ENCODE measurements around the gene RPL32.
"Not testable (repeated sequence)": the region's sequence is repeated elsewhere in the genome, so short reads cannot be mapped to it uniquely, and the experiment has no call there.

Gene RPL32

DNA sequence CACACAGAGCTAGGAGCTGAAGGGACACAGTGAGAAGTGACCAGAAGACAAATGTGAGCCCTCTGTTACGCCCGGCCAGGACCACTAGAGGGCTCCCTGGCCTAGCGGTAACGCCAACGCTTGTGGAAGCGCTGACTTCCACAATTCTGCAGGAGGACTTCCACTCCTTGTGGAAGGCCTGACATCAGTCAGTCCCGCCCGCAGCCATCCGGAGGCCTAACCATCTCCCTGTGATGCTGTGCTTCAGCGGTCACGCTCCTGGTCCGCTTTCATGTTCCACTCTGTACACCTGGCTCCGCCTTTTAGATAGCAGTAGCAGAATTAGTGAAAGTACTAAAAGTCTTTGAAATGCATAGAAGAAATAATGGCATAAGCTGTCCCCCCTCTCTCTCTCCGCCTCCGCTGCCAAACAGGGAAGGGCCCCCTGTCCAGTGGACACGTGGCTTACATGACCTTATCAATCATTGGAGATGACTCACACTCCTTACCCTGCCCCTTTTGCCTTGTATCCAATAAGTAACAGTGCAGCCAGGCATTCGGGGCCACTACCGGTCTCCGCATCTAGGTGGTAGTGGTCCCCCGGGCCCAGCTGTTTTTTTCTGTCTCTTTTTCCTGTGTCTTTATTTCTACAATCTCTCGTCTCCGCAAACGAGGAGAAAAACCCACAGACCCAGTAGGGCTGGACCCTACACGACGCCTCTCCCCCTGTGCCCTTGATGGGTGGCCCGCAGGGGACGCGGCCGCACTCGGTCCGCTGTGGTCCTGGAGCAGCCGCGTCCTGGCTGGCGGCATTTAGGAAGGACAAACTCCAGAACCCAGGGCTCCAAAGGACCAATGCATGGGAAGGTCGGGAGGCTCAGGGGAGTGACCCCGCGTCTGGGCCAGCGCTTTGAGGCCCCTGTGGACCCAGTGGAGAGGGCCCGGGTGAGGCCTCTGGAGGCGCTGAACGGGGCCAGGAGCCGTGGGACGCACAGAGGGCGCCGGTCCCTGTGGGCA is 27.0 kb upstream of the RPL32 start:
- peak; percentile 86 for DNase-seq

DNA sequence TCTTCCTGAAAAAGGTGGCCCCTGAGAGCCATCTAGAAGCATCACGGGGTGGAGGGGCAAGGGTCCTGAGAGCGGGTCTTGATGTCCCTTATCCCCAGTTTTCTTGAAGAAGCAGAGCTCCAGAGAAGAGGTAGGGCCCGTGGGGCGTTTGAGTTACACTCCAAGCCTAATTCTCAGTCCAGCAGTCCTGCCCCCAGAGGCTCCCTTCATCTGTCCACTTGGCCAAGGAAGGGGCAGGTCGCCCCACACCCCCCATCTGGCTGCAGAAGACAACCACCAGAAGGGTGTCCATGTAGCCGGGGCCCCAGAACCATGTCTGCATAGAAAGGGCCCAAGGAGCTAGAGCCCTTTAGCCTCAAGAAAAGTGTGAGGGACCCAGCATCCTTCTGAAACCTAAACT is 25.5 kb upstream of the RPL32 start:
- DNase-seq: no peak

DNA sequence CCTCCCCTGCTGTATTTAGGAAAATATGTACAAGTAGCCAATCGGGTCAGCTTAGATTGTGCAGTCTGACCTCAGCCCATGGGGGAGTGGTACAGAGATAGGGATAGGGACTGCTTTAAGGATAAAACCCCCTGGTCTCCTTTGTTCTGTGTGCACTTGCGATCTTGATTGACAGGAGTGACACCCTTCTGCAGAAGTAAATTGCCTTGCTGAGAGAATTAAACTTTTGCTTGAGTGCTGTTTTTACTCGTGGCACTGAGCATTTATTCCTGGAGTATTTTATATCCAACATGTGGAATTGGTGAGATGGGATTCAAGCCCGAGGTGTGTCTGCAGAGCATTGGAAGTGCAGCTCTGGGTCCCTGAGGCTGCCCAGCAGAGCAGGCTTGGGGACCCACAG is 23.9 kb upstream of the RPL32 start:
- no peak for DNase-seq

DNA sequence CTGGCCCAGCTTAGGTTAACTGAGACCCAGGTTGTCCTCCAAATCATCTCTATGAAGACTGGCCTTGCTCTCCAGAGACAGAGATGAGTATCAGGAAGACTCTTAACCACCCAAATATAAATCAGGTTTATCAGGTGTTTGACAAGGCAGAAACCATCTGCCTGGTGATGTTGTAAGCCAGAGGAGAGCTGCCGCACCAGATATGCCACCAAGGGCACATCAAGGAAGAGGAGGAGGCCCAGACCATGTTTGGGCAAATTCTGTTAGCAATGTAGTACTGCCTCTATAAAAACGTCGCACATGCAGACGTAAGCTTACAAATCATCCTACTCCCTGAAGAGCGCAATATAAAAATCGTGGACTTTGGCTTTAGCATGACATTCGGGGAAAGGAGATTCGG is 21.0 kb upstream of the RPL32 start:
- no peak for DNase-seq

DNA sequence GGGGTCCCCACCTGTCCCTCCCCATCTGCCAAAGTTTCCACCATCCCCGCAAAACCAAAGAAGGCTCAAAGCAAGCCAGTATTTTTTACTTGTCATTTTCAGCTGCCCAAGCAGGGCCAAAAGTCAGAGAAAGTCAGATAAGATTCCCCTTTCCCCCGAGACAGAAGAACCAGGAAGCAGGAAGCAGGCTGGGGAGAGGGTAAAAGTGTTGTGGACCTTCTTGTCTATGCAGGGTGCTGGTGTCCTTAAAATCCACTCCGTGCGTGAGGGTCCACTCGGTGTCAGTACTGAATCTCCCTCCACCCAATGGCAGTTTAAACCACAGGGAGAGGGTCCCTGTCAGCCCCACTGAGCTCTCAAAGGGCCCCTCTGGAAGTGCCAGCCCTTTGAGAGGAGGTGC is 20.2 kb upstream of the RPL32 start:
- no peak for DNase-seq

DNA sequence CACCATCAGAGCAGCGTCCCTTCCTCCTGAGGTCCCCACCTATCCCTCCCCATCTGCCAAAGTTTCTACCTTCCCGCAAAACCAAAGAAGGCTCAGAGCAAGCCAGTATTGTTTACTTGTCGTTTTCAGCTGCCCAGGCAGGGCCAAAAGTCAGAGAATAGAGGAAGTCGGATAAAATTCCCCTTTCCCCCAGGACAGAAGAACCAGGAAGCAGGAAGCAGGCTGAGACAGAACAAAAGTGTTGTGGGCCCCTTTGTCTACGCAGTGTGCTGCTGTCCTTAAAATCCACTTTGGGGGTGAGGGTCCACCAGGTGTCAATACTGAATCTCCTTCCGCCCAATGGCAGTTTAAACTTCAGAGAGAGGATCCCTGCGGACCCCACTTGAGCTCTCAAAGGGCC is 18.5 kb upstream of the RPL32 start:
- DNase-seq: no peak

DNA sequence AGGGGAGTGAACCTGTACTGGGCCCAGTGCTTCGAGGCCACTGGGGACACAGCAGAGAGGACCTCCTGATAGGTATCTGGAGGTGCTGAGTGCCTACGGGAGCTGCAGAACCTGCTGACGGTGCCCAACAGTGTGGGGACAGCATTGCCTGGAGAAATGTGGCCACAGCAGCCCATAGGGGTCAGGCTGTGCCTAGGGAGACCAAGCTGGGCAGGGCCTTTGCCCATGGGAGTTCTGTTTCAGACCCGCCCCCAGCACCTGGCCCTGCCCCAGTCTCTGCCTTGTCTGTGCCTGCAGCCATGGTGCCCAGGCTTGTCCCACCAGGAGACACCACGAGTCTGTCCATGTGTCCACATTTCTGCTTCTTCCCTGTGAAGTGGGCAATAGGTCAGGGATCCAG is 15.3 kb upstream of the RPL32 start:
- no peak for DNase-seq

DNA sequence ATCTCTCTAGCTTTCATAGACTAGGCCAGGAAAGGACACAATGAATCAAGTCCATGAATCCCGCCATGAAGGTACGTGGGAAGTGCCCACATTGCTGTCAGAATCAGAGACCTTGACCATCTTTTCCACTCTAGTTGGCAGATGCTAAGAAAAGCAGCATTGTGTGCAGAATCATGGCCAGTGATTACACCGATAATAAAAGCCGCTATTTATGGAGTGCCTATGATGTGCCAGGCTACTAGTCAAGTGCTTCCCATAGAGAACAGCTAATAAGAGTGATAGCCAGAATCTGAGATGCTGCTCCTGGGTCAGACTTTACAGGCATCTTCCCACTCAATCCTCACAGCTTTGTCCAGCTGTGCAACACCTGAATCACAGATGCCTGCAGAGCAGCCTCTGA is 13.2 kb upstream of the RPL32 start:
- DNase-seq: no peak

DNA sequence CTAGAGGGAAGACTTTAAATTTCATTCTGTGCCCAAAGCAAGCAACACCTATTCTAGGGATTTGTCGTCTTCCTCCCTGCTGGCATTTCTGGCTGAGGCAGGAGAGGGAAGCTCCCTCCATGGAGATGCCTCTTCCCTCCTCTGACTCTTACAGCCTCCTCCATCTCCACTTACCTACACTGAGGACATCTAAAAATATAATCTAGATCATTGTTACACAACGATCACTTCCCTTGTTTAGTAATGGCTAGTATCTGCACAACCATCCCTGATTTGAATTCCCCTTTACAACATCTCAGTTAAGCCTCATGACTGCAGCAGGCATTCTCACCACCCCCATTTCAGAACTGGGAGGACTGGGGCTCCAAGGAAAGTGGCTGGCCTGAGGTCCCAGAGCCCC is 12.5 kb upstream of the RPL32 start:
- DNase-seq: not testable (repeated sequence)

DNA sequence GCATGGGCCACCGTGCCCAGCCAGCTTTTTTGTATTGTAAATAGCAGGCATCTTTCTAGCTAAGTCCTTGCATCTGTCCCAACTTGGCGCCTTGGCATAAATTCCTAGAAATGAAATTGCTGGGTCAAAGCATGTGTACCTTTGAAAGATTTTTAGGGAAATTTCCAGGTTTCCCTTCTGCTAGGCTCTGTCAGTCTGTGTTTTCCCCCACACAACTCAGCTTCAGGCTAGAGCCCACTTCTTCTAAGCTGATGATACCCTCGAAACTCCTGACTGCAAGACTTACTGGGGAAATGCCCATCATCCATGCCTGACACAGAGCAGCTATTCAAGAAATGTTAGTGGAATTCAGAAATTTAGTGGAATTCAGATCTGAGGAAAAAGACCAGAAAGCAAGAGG is 10.8 kb upstream of the RPL32 start:
- no peak for DNase-seq

DNA sequence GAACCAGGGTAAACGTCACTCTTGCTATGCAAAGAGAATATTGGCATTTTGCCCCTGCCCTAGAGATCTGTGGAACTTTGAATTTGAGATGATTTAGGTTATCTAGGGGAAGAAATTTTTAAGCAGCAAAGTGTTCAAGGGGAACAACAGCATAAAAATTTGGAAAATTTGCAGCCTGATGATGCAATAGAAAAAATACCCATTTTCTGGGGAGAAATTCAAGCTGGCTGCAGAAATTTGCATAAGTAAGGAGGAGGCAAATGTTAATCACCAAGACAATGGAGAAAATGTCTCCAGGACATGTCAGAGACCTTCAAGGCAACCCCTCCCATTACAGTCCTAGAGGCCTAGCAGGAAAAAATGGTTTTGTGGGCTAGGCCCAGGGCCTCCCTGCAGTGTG is 4.4 kb upstream of the RPL32 start:
- no peak for DNase-seq

DNA sequence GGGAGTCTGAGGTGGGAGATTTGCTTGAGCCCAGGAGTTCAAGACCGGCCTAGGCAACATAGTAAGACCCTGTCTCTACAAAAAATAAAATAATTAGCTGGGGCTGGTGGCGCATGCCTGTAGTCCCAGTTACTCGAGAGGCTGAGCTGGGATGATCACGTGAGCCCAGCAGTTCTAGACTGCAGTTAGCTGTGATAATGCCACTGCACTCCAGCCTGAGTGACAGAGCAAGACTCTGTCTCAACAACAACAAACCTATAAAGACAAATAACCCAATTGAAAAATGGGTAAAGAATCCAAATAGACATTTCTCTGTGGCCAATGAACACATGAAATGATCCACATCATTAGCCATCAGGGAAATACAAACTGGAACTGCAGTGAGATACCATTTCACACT is 1.1 kb upstream of the RPL32 start:
- DNase-seq: no peak

DNA sequence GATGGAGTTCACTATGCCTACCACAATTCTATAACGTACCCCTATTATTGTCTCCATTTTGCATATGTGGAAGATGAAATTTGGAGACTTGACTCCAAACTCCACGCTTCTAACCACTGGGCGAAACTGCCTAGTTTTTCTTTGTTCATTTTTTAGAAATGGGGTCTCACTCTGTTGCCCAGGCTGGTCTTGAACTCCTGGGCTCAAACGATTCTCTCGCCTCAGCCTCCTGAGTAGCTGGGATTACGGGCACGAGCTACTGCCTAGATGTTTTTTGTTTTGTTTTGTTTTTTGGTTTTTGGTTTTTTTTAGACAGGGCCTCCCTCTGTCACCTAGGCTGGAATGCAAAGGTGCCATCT is 584 bp upstream of the RPL32 start:
- DNase-seq: no peak

DNA sequence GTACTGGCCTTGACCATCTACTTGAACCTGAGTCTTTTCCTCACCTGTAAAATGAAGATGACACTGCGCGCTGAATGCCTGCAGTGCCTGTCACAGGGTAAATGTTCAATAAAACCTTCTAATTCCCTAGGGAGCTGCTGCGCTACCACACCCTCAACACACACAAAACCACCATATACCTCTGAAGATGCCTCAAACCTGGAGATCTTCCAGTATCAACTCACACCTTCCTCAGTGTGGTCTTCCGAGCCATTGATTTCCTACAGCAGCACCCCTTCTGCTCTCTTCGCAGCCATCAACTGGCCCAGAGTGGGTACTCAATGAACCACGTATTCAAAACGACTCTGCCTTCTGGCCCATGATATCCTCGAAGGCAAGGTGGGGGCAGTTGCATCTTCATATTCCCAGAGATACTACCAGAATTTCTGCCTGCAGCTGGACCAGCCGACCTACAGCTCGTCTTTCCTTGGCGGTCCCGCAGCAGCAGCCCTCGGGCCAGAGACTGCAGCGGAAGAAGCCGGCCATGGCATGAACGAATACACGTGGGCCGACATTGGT is 695 bp downstream of the RPL32 start:
- no peak for DNase-seq

DNA sequence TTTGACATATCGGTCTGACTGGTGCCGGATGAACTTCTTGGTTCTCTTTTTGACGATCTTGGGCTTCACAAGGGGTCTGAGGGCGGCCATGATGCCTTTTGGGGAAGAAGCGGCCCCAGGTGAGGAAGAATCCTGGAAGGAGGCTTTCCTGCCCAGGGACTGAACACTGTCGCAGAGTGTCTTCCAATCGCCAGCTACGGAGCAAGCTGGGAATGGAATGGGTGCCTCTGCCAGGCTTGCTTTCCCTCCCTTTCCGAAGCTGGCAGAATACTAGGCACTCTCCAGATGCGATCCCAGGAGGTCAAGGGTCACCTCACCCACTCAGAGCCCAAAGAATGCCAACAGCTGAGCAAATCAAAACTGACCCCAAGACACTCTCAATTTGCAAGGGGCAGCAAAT is 1.2 kb downstream of the RPL32 start:
- not testable (repeated sequence) for DNase-seq

DNA sequence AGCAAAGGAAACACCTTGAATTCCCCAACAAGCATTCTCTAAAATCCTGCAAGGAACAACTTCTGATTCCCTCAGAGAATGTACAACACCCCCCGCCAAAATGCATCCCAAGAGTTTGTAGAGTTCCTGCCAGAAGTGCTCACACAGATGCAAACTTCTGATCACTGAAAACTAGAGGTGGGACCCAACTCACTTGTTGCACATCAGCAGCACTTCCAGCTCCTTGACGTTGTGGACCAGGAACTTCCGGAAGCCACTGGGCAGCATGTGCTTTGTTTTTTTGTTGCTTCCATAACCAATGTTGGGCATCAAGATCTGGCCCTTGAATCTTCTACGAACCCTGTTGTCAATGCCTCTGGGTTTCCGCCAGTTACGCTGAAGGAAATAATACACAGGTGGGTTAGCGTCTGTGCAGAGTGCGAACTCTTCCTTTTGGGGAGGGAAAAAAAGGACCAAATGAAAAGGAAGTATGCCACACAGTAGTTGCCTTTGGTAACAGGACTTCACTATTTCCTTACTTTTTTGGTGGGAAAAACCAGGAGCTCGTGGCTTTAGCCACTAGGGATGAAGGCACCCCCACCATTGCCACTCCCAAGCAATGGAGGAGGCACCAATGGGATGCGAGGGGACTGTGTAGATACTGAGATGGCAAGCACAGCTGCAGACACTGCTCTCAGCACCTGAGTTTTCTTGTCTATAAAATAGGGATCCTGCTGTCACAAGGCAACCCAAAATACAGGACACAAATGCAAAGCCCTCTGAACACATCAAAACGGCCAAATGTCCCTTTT is 2.0 kb downstream of the RPL32 start:
- DNase-seq: no peak

DNA sequence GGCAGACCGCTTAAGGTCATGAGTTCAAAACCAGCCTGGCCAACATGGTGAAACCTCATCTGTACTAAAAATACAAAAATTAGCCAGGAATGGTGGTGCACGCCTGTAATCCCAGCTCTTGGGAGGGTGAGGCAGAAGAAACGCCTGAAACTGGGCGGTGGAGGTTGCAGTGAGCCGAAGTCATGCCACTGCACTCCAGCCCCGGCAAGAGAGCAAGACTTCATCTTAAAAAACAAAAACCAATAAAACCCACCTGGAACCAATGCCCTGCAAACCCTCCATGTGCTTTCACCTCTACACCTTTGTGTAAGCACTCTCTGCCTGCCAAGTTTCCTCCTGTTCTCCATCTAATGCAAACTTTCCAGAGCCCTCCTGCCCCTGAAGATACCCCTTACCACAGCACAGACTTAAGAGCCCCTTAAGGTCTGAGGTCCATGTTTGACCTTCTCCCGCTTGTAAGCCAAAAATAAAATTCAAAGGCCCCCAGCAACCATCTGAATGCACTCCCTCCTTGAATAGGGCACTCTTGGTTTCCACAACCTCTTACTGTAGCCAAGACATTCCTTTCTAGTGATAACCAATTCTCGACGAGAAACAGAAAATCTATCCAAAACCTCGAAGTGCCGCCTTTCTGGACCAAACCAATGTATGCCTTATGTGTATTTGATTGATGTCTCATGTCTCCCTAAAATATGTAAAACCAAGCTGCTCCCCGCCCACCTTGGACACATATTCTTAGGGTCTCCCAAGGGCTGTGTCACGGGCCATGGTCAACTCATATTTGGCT is 3.0 kb downstream of the RPL32 start:
- DNase-seq: peak; percentile 39

DNA sequence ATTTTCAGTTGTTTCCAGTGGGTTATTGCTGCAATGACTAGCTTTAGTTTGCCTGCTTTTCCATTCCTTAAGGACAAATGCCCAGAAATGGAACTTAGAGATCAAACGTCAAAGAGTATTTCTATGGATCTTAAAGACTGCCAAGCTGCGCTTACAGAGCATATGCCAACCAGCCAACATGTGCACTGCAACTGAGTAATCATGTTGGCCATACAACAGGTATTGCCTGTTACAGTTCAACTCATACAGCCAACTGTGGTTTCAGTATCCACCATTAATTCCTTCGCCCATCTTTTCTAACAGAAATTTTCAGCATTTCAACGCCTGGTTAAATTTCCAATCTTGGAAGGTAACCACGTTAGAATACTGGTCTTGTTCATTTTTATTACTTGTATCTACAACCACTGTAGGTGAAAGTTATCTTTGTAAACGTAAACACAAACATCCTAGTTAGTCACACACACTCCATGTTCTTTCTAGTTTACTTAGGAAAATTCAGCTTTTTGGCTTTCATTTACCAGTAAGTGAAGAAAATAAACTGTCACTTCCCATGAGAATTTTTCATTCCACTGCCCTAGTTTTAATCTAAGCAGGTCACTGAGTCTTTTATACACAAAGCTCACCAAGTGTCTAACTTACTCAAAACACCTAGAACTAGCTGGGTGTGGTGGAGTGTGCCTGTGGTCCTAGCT is 3.9 kb downstream of the RPL32 start:
- no peak for DNase-seq

DNA sequence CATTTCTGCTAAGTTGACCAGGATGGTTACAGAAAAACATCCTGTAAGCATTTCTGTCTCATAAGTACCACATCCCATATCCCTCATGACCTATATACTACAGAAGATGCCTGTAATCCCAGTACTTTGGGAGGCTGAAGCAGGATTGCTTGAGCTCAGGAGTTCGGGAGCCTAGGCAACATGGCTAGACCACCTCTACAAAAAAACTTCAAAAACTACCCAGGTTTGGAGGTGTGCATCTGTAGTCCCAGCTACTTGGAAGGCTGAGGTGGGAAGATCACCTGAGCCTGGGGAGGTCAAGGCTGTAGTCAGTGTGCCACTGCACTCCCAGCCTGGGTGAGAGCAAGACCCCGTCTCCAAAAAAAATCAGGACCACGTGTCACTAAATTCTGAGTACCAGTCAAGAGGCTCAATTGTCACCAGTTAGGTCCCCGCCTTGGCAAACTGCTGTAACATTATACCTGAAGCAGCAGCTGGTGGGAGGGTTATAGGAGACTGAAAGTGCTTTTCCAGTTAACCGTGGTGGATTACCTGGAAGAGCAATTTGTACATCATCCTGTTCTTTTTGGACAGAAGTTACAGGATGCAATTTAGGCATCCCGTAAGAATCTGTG is 6.2 kb downstream of the RPL32 start:
- DNase-seq: no peak

DNA sequence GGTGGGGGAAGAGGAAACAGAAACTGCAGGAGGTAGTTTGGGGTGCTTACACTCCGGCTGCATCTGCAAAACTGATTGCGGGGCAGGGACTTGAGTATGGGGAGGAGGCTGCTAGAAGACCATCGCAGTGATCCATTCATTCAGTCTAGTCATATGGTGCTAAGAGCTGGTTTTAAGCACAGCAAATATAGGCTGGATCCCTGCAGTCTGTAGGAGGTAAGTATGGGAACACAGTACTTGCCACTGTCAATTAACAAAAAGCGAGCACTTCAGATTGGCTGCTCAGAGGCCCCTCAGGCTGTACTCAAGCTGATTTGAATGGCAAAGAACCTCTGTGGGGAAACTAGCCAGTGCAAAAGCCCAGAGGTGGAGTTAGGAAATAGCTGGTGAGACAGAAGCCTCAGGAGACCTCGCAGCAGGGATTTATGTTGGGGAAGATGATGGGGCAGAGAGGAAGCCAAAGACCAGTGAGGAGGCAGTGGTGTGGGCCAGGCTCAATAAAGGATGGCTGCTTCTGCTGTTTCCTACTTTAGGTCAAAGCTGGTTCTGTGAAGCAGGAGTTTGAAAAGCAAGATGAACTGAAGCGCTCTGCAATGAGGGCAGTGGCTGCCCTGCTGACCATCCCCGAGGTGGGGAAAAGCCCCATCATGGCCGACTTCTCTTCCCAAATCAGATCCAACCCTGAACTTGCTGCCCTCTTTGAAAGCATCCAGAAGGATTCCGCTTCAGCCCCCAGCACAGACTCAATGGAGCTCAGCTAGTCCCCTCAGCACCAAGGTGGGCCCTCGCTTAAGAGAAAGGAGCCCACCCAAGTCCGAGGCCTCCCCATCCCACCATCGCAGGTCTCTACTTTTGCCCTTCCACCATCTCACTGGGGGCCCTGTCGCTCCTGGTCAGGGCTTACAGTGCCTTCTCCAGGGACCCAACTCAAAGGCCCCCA is 7.9 kb downstream of the RPL32 start:
- DNase-seq: no peak

Measured in fibroblast of upper back skin (primary cell).